DMS79 (cell line): ENCODE results near the gene GET3.
A peak's percentile ranks its signal among the peaks of the same experiment; 100 is the strongest.
"Not testable (repeated sequence)": the region's sequence is repeated elsewhere in the genome, so short reads cannot be mapped to it uniquely, and the experiment has no call there.

ENCODE experiments used
- DNase-seq: peaks from one replicate; lab custom pipeline; 2025; lab: John Stamatoyannopoulos, UW

The GET3 gene

GRCh38 chr19:12736995-12737834 is at the start of gene GET3:
Gene GET3 (plus strand): TSS chr19:12737497. CDS start chr19:12737506, 9 bp downstream.
- DNase-seq = peak; percentile 100

GRCh38 chr19:12689012-12689411 is 48.3 kb upstream of the GET3 start:
- no peak for DNase-seq

- no peak for DNase-seq
These were observed 47.6 kb upstream of the GET3 start for GRCh38 chr19:12689581-12690216.

GRCh38 chr19:12692960-12693359 is 44.3 kb upstream of the GET3 start:
- DNase-seq = no peak

GRCh38 chr19:12694641-12695040 is 42.7 kb upstream of the GET3 start:
- DNase-seq = no peak

- no peak for DNase-seq
These were observed 42.2 kb upstream of the GET3 start for GRCh38 chr19:12695096-12695495.

- DNase-seq = no peak
These were observed 41.8 kb upstream of the GET3 start for GRCh38 chr19:12695514-12695913.

- DNase-seq = no peak
These were observed 41.3 kb upstream of the GET3 start for GRCh38 chr19:12695997-12696365.

GRCh38 chr19:12696366-12697335 is 40.6 kb upstream of the GET3 start, which contains the start of gene FBXW9:
Gene FBXW9 (minus strand): TSS chr19:12696631. CDS start chr19:12696581, 50 bp downstream.
- peak; percentile 93 for DNase-seq

GRCh38 chr19:12697425-12697824 is 39.9 kb upstream of the GET3 start:
- not testable (repeated sequence) for DNase-seq

GRCh38 chr19:12698138-12698537 is 39.2 kb upstream of the GET3 start:
- DNase-seq = no peak

GRCh38 chr19:12701596-12702282 is 35.6 kb upstream of the GET3 start:
- DNase-seq = no peak

GRCh38 chr19:12703046-12703445 is 34.3 kb upstream of the GET3 start:
- DNase-seq = no peak

GRCh38 chr19:12705169-12705568 is 32.1 kb upstream of the GET3 start:
- no peak for DNase-seq

GRCh38 chr19:12705654-12706331 is 31.5 kb upstream of the GET3 start:
- no peak for DNase-seq

- DNase-seq = no peak
These were observed 31.0 kb upstream of the GET3 start for GRCh38 chr19:12706332-12706718.

- DNase-seq = no peak
These were observed 28.7 kb upstream of the GET3 start for GRCh38 chr19:12708641-12709040.

GRCh38 chr19:12711187-12711586 is 26.1 kb upstream of the GET3 start:
- DNase-seq = no peak

GRCh38 chr19:12712077-12712476 is 25.2 kb upstream of the GET3 start:
- not testable (repeated sequence) for DNase-seq

GRCh38 chr19:12713304-12713703 is 24.0 kb upstream of the GET3 start:
- not testable (repeated sequence) for DNase-seq

GRCh38 chr19:12715102-12715501 is 22.2 kb upstream of the GET3 start:
- no peak for DNase-seq
